Measurements from ENCODE around the gene SIL1.
"Not testable (repeated sequence)": the region's sequence is repeated elsewhere in the genome, so short reads cannot be mapped to it uniquely, and the experiment has no call there.

SIL1 gene

DNA sequence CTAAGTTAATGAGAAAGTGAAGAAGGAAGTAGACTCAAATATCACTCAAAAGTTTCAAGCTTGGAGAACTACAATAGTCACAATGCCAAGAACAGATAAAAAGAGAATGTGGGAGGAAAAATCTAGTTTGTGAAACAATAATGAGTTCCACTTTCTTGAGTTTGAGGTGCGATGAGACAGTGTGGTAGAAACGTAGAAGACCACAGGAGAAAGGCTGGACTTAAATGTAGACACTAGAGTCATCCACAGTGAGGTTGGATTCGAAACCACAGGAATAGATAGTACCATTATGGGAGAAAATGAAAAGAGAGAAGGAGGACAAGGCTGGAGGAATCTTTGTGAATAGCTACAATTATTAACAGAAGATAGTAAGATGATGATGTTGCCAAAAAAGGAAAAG, 182.0 kb downstream of the SIL1 start:
- DNase-seq, result no peak

DNA sequence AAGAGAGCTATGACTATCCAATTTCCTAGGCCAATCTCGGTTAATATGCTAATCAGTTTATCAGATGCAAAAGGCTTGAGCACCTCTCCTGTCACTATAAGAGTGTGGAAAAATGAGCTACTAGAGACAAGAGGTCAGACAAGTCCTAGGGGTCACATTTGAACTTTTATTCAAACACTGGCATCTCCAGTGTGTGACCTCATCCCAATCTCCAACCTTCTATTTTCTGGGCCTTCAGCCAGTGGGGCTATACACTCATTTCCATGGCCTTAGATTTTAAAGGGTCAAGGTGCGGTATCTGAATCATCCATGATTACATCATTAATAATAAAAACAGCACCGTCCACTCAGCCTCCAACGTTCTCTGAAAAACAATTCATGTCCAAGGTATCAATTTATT, 183.4 kb downstream of the SIL1 start:
- no peak for DNase-seq

DNA sequence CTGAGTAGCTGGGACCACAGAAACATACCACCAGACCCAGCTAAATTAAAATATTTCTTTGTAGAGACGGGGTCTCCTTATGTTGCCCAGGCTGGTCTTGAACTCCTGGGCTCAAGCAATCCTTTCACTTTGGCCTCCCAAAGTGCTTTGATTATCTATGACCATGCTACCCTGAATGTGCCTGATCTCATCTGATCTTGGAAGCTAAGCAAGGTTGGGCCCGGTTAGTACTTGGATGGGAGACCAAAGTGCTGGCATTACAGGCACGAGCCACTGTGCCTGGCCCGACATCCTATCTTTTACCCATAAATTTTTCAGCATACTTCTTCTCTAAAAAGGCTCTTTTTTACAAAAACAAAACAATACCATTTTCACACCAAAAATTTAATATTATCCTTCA, 186.0 kb downstream of the SIL1 start:
- no peak for DNase-seq

DNA sequence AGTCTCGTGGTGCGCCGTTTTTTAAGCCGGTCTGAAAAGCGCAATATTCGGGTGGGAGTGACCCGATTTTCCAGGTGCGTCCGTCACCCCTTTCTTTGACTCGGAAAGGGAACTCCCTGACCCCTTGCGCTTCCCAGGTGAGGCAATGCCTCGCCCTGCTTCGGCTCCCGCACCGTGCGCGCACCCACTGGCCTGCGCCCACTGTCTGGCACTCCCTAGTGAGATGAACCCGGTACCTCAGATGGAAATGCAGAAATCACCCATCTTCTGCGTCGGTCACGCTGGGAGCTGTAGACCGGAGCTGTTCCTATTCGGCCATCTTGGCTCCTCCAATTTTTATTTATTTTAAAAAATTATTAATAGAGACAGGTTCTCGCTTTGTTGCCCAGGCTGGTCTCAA, 187.0 kb downstream of the SIL1 start:
- DNase-seq, result not testable (repeated sequence)

DNA sequence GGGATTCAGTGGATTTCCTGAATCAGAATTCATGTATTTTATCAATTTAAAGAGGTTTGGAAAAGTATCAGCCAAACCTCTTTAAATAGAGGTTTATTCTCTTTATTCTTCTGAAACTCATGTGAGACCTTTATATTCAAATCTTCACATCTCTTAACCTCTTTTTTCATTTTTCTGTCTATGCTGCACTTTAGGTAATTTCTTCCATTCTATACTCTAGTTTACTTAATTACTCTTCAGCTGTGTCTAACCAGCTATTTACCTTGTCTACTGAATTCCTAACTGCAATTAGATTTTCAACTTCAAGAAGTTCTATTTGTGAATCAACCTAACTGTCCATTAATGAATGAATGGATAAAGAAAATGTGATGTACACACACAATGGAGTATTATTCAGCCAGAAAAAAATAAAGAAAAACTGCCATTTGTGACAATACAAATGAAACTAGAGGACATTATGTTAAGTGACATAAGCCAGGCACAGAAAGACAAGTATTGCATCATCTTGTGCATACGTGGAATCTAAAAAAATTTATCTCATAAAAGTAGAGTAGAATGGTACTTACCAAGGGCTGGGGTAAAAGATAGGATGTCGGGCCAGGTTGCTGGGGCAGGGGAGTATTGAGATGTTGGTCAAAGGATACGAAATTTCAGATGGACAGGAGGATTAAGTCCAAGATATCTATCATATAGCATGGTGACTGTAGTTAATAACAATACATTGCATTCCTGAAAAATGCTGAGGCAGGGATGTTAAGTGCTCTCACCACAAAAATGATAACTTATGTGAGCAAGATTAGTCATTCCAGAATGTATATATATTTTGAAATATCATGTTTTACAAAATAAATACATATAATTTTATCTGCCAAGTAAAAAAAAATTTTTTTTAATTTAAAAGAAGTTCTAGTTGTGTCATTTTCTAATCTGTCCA, 193.5 kb downstream of the SIL1 start:
- DNase-seq, result no peak

DNA sequence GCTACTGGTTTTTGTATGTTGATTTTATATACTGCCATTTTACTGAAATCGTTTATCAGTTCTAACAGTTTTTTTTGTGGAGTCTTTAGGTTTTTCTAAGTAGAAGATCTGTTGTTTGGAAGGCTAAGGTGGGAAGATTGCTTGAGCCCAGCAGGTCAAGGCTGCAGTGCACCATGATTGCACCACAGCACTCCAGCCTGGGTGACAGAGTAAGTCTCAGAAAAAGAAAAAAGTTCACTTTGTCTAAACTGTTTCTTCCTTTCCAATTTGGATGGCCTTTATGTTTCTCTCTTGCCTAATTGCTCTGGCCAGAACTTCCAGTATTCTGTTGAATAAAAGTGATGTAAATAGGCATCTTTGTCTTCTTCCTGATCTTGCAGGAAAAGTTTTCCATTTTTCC, 198.5 kb downstream of the SIL1 start:
- DNase-seq, result no peak

DNA sequence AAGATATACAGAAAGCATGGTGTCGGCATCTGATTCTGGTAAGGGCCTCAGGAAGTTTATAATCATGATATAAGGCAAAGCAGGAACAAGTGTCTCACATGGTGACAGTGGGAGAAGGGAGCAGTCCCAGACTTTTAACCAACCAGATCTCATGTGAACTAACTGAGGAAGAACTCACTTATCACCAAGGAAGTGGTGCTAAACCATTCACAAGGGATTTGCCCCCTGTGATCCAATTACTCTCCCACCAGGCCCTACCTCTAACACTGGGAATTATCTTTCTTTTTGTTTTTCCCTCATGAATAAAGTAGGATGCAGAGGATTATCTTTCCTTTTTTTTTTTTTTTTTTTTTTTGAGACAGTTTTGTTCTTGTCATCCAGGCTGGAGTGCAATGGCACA, 199.6 kb downstream of the SIL1 start:
- no peak for DNase-seq

DNA sequence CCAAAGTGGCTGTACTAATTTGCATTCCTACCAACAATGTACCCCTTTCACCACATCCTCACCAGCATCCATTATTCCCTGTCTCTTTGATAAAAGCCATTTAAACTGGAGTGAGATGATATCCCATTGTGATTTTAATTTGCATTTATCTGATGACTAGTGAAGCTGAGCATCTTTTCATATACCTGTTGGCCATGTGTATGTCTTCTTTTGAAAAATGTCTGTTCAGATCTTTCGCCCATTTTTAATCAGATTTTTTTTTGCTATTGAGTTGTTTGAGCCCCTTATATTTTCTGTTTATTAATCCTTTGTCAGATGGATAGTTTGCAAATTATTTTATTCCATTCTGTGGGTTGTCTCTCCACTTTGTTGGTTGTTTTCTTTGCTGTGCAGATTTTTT, 202.0 kb downstream of the SIL1 start:
- DNase-seq, result no peak

DNA sequence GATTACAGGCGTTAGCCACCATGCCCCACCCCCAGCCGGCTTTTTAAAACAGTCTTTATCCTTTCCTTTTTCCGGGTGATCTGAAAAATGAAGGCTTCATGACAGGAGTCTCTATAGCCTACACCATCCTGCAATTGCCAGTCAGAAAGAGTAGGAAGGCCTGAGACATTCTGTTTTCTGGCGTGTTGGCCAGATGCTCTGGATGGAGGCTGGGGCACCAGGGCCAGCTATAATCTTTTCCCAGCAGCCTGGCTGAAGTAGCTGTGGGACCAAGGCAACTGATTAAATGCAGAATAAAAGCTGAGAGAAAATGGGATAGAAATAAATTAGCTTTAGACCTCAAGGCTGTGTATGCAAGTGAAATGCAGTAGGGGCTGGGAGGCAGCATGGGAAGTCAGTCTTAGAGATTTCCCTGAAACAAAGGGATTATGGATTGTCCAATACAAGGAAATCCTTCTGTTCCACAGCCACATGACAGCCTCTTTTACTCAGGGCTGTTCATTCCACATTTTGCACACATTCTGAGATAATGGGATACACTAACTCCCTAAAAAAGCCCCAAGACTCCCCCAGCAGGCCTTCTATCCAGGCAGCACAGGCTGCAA, 207.1 kb downstream of the SIL1 start:
- no peak for DNase-seq

DNA sequence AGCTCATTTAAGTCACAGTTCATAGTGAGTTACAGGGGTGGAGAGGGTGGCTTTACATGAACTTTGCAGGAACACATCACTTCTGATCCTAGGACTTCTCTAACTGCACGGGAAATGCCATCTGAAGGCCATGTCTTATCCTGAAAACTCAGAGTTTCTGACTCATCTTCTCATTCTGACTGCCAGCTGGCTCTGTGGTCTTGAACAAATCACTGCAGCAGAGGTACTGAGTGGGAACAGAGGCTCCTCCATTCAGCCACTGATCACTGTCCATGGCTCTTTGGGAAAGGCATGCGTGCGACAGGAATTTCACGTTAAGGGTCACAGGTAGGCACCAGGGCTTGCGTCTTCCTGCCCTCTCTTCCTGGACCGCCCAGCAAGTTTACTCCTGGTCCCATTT, 208.4 kb downstream of the SIL1 start:
- DNase-seq, result no peak

DNA sequence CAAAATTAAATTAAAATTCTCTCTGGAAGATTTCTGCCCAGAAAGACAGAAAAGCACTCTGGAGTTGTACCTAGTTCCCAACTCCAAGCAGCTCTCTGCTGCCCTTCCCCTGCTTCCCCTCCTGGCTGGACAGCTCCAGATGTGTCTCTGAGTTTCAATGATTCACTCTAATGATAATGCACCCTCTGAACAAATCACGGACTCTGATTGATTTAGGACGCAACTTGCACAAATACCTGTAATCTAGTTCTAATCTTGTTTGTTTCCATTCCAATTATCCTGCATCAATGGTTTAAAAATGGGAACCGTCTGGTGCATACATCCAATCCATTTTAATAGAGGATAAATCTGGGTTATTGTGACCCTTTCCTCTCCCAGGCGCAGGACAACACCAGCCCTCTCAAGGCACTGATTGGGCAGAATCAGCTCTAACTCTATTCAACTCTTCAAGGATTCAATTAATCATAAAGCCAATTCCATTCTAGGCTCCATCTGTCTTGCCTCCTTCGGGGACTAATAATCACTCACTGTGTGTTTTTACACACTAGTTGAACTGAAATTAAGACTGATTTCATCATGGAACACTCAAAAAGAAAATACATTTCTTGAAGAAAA, 211.9 kb downstream of the SIL1 start:
- no peak for DNase-seq

DNA sequence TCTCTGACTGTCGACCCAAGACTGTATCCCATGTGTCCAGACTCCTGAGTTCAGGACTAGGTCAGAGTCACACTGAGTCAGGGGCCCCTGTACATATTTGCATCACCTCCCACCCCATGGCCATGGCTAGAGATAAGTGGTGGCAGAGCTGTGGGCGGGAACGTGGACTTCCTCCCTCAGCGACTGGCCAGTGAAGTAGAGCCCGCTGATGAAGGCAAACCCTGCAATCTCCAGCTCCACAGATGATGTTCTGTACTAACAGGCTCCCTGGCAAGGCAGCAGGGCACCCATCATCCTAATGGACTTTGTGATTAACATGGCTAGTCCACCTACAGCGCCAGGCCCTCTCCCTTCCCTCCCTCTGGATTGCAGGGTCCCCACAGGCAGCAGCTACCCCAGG, 212.5 kb downstream of the SIL1 start:
- DNase-seq, result no peak

DNA sequence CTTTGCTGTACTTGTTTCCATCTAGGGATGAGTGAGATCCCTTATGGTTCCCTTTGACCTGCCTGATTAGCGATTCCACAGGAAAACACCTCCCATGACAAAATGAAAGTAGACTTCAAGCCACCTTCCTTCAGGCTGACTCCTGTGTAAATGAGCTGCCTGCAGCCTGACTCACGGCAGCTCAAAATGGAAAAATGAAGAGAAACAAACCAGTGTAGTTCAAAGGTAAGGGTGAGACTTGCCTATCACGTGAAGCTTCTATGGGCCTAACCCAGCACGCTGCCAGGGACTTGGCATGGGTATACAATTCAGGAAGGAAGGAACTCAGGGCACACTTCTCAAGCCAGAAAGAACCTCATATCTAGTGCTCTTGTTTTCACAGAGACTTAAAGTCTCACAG, 212.9 kb downstream of the SIL1 start:
- no peak for DNase-seq

DNA sequence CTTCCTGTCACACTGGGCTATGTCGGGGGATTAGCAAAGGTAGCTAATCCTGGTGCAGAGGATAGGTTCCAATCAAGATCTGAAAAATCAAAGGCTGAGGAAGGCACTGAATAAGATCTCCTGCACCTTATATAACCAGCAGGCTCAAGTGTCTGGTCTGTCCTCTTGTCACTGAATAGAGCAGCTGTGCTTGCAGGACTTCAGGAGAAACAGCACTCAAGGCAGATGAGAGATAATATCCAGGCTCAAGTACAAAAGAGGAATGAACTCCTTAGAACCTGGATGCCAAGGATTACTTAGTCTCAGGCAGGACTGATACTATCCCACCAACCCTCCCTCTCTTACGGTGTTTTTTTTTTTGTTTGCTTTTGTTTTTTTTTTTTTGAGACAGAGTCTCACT, 214.2 kb downstream of the SIL1 start:
- no peak for DNase-seq

DNA sequence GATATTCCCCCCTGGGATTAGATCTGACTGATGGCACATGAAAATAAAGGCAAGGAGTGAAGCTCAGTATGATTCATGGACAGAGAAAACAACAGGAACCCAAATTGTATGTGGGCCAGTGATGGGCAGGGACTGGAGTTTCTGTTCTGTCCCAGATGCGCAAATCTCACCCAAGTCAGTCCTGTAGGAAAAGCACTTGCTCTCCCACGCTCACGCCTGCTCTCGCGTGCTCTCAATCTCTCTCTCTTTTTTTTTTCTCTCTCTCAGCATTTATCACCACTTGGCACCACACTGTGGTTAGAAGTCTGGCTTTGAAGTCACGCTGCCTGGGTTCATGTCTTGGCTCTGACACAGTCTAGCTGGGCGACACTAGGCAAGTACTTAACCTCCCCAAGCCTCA, 216.6 kb downstream of the SIL1 start:
- DNase-seq, result no peak

DNA sequence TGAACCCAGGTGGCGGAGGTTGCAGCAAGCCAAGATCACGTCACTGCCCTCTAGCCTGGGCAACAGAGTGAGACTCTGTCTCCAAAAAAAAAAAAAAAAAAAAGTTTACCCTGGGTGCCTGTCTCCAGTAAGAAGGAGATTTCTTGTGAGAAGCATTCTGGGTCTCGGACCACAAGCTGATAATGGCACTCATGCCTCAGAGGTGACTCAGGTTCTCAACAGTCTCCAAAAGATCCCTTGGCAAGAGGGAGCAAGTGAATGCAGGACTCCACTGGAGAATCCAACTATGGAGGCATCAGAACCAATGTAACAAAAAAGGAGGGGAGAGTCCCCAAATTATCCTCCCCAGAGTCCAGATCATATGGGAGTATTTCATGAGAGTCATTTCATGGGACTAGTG, 217.0 kb downstream of the SIL1 start:
- DNase-seq, result no peak

DNA sequence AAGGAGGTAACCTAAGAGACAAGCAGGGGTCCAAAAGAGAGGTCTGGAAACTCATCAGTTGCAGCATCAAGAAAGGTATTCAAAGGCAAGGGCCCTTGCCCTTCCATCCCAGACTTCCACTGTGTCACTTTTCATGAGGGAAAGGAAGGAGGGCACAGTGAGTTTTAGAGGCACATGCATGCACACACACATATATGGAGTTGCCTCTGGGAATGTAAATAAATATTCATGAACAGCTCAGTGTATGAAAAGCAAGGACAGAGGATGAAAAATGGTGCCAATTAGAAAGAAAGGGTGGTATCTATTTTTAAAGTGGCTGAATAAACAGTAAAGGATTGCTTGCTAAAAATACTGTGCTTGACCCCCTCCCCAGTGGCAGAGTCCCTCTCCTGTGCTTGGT, 217.7 kb downstream of the SIL1 start:
- no peak for DNase-seq

DNA sequence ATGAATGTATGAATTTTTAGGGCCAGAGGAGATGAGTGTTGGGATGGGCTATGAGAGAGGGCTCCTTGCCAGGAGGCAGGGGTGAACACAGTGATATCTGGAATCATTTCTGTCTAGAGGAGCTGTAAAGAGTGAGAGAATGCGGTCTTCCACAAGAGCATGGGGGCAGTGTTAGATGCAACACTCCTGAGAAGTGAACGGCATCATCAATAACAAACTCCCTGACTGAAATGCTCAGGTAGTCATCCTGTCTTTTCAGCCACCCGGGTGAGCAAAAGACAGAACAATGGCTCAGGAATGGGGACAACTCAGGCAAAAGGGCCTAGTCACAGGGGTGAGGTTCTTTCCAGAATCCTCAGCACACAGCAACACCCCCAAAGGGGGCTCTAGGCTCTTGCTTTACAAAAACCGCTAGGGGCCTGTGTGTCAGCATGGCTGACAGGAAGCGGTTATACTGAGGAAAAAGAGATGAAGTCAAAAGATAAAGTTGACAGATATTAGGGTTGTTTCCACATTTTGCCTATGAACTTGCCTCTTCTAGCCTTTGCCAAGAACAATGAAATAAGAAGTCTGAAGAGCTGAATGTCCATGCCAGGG, 218.4 kb downstream of the SIL1 start:
- no peak for DNase-seq

DNA sequence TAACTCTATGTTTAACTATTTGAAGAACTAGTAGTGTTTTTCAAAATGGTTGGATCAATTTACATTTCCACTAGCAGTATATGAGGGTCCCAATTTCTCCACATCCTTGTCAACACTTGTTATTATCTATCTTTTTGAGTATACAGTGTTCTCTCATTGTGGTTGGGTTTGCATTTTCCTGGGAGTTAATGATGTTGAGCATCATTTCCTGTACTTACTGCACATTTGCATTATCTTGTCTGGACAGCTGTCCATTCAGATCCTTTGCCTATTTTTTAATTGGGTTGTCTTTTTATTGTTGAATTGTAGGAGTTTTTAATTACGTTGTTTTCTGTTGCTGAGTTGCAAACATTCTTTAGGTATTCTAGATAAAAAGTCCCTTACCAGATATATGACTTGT, 219.6 kb downstream of the SIL1 start:
- DNase-seq, result no peak

DNA sequence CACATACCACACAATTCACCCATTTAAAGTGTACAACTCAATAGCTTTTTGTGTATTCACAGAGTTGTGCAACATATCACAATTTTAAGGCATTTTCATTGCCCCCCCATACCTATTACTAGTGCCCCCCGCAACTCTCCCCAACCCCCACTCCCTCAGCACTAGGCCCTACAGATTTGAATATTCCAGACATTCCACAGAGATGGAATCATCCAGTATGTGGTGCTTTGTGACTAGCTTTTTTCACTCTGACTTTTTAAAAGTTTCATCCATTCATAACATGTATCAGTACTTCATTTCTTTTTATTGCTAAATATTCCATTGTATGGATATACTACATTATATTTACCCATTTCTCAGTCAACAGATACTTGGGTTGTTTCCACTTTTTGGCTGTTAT, 220.1 kb downstream of the SIL1 start:
- DNase-seq, result no peak

DNA sequence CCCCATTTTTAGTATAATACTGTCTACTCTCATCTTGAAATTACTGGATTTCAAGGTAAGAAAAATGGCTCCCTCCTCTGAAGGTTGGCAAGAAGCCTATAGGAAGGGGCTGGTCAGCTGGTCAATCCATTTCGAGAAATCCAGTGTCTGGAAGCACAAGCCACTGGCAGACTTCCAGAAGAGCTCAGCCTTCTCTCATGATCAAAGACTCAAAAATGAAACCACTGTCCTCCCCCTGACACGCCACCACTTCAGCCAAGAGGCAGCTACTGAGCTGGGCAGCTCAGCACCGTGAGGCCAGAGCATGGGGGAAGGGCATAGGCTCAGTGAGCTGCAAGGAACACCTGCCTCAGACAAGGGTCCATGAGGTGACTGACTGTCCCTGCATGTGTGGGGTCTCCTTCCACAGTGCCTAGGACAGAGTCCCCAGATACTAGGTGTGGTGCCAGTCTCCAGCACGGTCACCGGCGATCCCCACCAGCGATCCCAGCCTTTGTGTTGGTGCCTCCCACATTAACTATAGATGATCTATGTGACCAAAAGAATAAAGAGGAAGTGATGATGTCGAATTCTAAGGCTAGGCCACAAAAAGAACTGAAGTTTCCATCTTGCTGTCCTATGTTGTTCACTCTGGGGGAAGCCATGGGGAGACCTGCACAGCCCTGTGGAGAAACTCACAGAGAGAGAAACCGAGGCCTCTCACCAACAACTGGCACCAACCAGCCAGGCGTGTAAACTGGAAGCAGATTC, 222.9 kb downstream of the SIL1 start:
- no peak for DNase-seq

DNA sequence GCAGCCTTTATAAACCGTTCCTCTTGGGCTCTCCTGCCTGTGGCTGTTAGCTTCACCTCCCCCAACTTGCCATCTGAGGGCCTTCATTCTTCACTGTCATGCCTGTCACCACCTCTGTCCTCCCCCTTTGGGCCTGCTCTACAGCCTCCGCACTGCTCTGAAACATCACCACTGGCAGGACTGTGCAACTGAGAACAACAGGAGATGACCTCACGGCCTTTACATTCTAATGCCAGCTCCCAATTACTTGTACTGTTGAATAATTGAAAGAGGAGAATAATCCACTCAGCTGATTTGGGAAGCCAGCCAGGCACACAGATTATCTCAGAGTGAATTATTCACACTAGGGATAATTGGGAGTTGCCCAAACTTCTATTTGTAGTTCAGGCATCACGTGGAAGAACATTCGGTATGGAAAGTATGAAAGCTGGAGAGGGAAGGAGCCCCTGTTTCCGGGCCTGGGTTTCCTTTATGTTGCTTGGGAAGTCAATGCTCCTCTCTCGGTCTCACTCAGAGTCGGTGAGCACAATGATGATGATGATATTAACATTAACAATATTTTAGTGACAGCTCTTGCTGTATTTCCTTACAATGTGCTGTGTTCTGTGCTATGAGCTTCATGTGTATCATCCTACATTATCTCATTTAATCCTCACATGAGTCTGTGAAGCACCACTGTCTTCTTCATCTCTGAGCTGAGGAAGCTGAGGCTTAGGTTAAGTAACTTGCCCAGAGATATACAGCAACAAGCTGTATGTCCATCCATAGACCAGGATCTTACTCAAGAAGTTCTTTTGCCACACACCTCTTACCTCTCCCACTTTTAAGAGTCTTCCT, 223.7 kb downstream of the SIL1 start:
- DNase-seq, result peak; percentile 22 to 73
